Neural progenitor cell (in vitro differentiated cells): ENCODE data around the gene MYLK. TPM values are rescaled to one million over a fixed set of nuclear protein-coding genes. Genes with fewer than 3 reads are reported as not detected.
"Not testable (repeated sequence)": the region's sequence is repeated elsewhere in the genome, so short reads cannot be mapped to it uniquely, and the experiment has no call there.

ENCODE experiments used
- DNase-seq: peaks from one replicate; pipeline ENCODE4 v3.0.0-alpha.2; 2016; ENCODE audit warnings: low spot score
- H2AFZ ChIP-seq: fragments of 200-600 bp; sonication (generic); replicated peaks from 2 replicates; pipeline ENCODE4 v1.6.1; 2016; ENCODE audit warnings: antibody characterized with exemption
- H3F3A ChIP-seq: fragments of 200-600 bp; sonication (generic); 2 replicates; pipeline ENCODE4 v1.6.1; 2016; ENCODE audit warnings: antibody characterized with exemption, low read depth
- H3K27ac ChIP-seq: fragments of 200-600 bp; sonication (generic); 2 replicates; pipeline ENCODE4 v1.5.1; 2016; ENCODE audit warnings: mild to moderate bottlenecking
- H3K27me3 ChIP-seq: fragments of 200-600 bp; sonication (generic); 2 replicates; pipeline ENCODE4 v1.6.1; 2016; ENCODE audit warnings: mild to moderate bottlenecking, moderate library complexity
- H3K36me3 ChIP-seq: fragments of 200-600 bp; sonication (generic); 2 replicates; pipeline ENCODE4 v1.5.1; 2016
- H3K4me1 ChIP-seq: fragments of 200-600 bp; sonication (generic); 2 replicates; pipeline ENCODE4 v1.6.1; 2016; ENCODE audit warnings: mixed run types
- H3K4me2 ChIP-seq: fragments of 200-600 bp; sonication (generic); 2 replicates; pipeline ENCODE4 v1.6.1; 2016
- H3K4me3 ChIP-seq: fragments of 200-600 bp; sonication (generic); 2 replicates; pipeline ENCODE4 v1.5.1; 2016
- H3K79me2 ChIP-seq: fragments of 200-600 bp; sonication (generic); 2 replicates; pipeline ENCODE4 v1.6.1; 2016; ENCODE audit warnings: low read depth
- H3K9ac ChIP-seq: fragments of 200-600 bp; sonication (generic); 2 replicates; pipeline ENCODE4 v1.6.1; 2016
- H3K9me3 ChIP-seq: fragments of 200-600 bp; sonication (generic); 2 replicates; pipeline ENCODE4 v1.5.1; 2016; ENCODE audit warnings: low read depth
- H4K20me1 ChIP-seq: fragments of 200-600 bp; sonication (generic); 2 replicates; pipeline ENCODE4 v1.6.1; 2016; ENCODE audit warnings: low read depth
- H3K27ac Mint-ChIP-seq: 3 replicates; pipeline ENCODE4 v1.8.0; 2021; ENCODE audit warnings: mixed read lengths
- H3K27me3 Mint-ChIP-seq: 2 replicates; pipeline ENCODE4 v1.8.0; 2022; ENCODE audit warnings: low read depth, mild to moderate bottlenecking, inconsistent platforms, moderate library complexity, mixed read lengths; ENCODE audit not compliant: insufficient read depth
- H3K36me3 Mint-ChIP-seq: 3 replicates; pipeline ENCODE4 v1.8.0; 2021; ENCODE audit warnings: mixed read lengths
- H3K4me1 Mint-ChIP-seq: 3 replicates; pipeline ENCODE4 v1.8.0; 2021; ENCODE audit warnings: mixed read lengths
- H3K4me3 Mint-ChIP-seq: 3 replicates; pipeline ENCODE4 v1.8.0; 2021; ENCODE audit warnings: mild to moderate bottlenecking, moderate library complexity, mixed read lengths
- H3K9me3 Mint-ChIP-seq: 3 replicates; pipeline ENCODE4 v1.8.0; 2020; ENCODE audit warnings: mixed read lengths
- CTCF ChIP-seq: fragments of 200-600 bp; sonication (generic); IDR thresholded peaks from 2 replicates; pipeline ENCODE4 v1.5.1; 2017; ENCODE audit warnings: antibody characterized with exemption, mild to moderate bottlenecking
- EZH2 ChIP-seq: fragments of 200-600 bp; sonication (generic); IDR thresholded peaks from 2 replicates; pipeline ENCODE4 v1.6.1; 2017; ENCODE audit warnings: antibody characterized with exemption, mild to moderate bottlenecking, moderate library complexity
- EZH2phosphoT487 ChIP-seq: fragments of 200-600 bp; sonication (generic); IDR thresholded peaks from 2 replicates; pipeline ENCODE4 v1.6.1; 2017; ENCODE audit warnings: antibody characterized with exemption
- total RNA-seq: library from RNA; depleted of rRNA; stranded (reverse); fragments of >200 nt; gene quantifications from 2 replicates; pipeline ENCODE4 v1.2.3, GENCODE V29; 2015; ENCODE audit warnings: low replicate concordance

MYLK gene
- total RNA-seq, 1 donor from 2014 or later, result 28.4 TPM

GRCh38 chr3:123706871-123707270 is 177.3 kb downstream of the MYLK start:
- Mint-ChIP-seq H3K4me3 (no peak overlapping the region), H3K27ac (no peak overlapping the region), H3K36me3 (peaks cover 12% of the 10 kb centered on the region), H3K27me3 (no peaks in the 10 kb centered on the region), H3K4me1 (peaks cover 8% of the 10 kb centered on the region), H3K9me3 (no peaks in the 10 kb centered on the region)
- no peaks in the 10 kb centered on the region for H3F3A ChIP-seq
- H3K4me3 ChIP-seq, result no peak overlapping the region
- DNase-seq, result no peak
- H3K27me3 ChIP-seq, result no peaks in the 10 kb centered on the region
- TF ChIP-seq EZH2phosphoT487 (no peak), CTCF (no peak), EZH2 (no peak)
- no peaks in the 10 kb centered on the region for H3K9me3 ChIP-seq
- H3K4me1 ChIP-seq, result no peaks in the 10 kb centered on the region
- no peak overlapping the region for H3K27ac ChIP-seq
- no peaks in the 10 kb centered on the region for H3K79me2 ChIP-seq
- peaks cover 3% of the 10 kb centered on the region for H4K20me1 ChIP-seq
- no peak overlapping the region for H3K4me2 ChIP-seq
- no peak overlapping the region for H2AFZ ChIP-seq
- H3K36me3 ChIP-seq, result no peaks in the 10 kb centered on the region
- no peak overlapping the region for H3K9ac ChIP-seq

GRCh38 chr3:123705488-123706285 is 178.4 kb downstream of the MYLK start:
- Histone ChIP-seq H3K27me3 (no peaks in the 10 kb centered on the region), H3K79me2 (no peaks in the 10 kb centered on the region), H3K36me3 (no peaks in the 10 kb centered on the region), H4K20me1 (peaks cover 3% of the 10 kb centered on the region), H3K4me2 (no peak overlapping the region), H3K4me3 (no peak overlapping the region), H3K9ac (no peak overlapping the region), H3F3A (no peaks in the 10 kb centered on the region), H3K4me1 (no peaks in the 10 kb centered on the region), H2AFZ (no peak overlapping the region), H3K9me3 (no peaks in the 10 kb centered on the region), H3K27ac (no peak overlapping the region)
- Mint-ChIP-seq H3K4me1 (peaks cover 12% of the 10 kb centered on the region), H3K9me3 (no peaks in the 10 kb centered on the region), H3K27ac (peak overlapping the region; percentile 0), H3K27me3 (no peaks in the 10 kb centered on the region), H3K36me3 (peaks cover 12% of the 10 kb centered on the region), H3K4me3 (no peak overlapping the region)
- no peak for DNase-seq
- TF ChIP-seq EZH2phosphoT487 (no peak), EZH2 (no peak), CTCF (no peak)

GRCh38 chr3:123703663-123704062 is 180.5 kb downstream of the MYLK start:
- not testable (repeated sequence) for H3K27me3 Mint-ChIP-seq, H3F3A ChIP-seq, H3K4me1 ChIP-seq, H3K79me2 ChIP-seq, H3K9me3 ChIP-seq, DNase-seq, H3K9me3 Mint-ChIP-seq, H3K27ac ChIP-seq, H3K9ac ChIP-seq, H3K4me2 ChIP-seq, H3K4me3 ChIP-seq, H3K4me3 Mint-ChIP-seq, H3K27ac Mint-ChIP-seq, H4K20me1 ChIP-seq, H3K36me3 ChIP-seq, H2AFZ ChIP-seq, H3K27me3 ChIP-seq
- Mint-ChIP-seq H3K36me3 (peaks cover 12% of the 10 kb centered on the region), H3K4me1 (peaks cover 13% of the 10 kb centered on the region)

- Mint-ChIP-seq H3K4me3 (no peak overlapping the region), H3K36me3 (peaks cover 13% of the 10 kb centered on the region), H3K27ac (no peak overlapping the region), H3K4me1 (peaks cover 13% of the 10 kb centered on the region), H3K9me3 (no peaks in the 10 kb centered on the region), H3K27me3 (no peaks in the 10 kb centered on the region)
- Histone ChIP-seq H3F3A (no peaks in the 10 kb centered on the region), H3K4me3 (no peak overlapping the region), H4K20me1 (peaks cover 3% of the 10 kb centered on the region), H3K79me2 (no peaks in the 10 kb centered on the region), H3K27me3 (no peaks in the 10 kb centered on the region), H3K4me1 (no peaks in the 10 kb centered on the region), H2AFZ (no peak overlapping the region), H3K27ac (no peak overlapping the region), H3K9me3 (no peaks in the 10 kb centered on the region), H3K4me2 (no peak overlapping the region), H3K9ac (no peak overlapping the region), H3K36me3 (no peaks in the 10 kb centered on the region)
- DNase-seq, result no peak
- TF ChIP-seq CTCF (no peak), EZH2phosphoT487 (no peak), EZH2 (no peak)
These were observed 181.4 kb downstream of the MYLK start for GRCh38 chr3:123702720-123703119.
